Sigmoid colon (tissue), 4 donors: ENCODE data around the gene LUZP2.

Experiments used
- CTCF ChIP-seq, 4 experiments: fragments of 450-650 bp in 3 of 4; fragments of 200-600 bp in 1 of 4; IDR thresholded peaks; one replicate each; pipeline ENCODE4 v1.5.1; 2016 to 2019; ENCODE audit warnings: antibody characterized with exemption in 4 of 4, mild to moderate bottlenecking in 3 of 4, moderate library complexity in 2 of 4
- EP300 ChIP-seq, 4 donors: sonication (generic); formaldehyde crosslinking; IDR thresholded peaks; one replicate each; pipeline ENCODE4 v1.6.1; 2017; ENCODE audit warnings: antibody characterized with exemption in 4 of 4
- POLR2A ChIP-seq, 2 donors: fragments of 450-650 bp; IDR thresholded peaks; one replicate each; pipeline ENCODE4 v1.6.1; 2016; ENCODE audit warnings: antibody characterized with exemption in 2 of 2, mild to moderate bottlenecking in 2 of 2, moderate library complexity in 2 of 2
- POLR2AphosphoS5 ChIP-seq, 4 donors: sonication (generic); formaldehyde crosslinking; IDR thresholded peaks; one replicate each; pipeline ENCODE4 v1.6.1; 2017; ENCODE audit warnings: antibody characterized with exemption in 4 of 4

GRCh38 chr11:24589064-24589463 is 92.2 kb downstream of the LUZP2 start:
- TF ChIP-seq EP300 (IDR thresholded peaks at IDR 0.05) (no peak), CTCF (IDR thresholded peaks at IDR 0.05) (no peak), POLR2AphosphoS5 (IDR thresholded peaks at IDR 0.05) (no peak), POLR2A (IDR thresholded peaks at IDR 0.05) (no peak)
